Activated naive CD8-positive, alpha-beta T cell treated with anti-CD3 and anti-CD28 coated beads, Interleukin-2, amount 50 U/mL, for 16 hours (primary cell): ENCODE measurements around the gene HDGFL3.
"Not testable (repeated sequence)": the region's sequence is repeated elsewhere in the genome, so short reads cannot be mapped to it uniquely, and the experiment has no call there.

Experiments
- DNase-seq: peaks from one replicate; pipeline ENCODE4 v3.0.0-alpha.2; 2020; ENCODE audit warnings: low read depth, low spot score

HDGFL3 gene

DNA sequence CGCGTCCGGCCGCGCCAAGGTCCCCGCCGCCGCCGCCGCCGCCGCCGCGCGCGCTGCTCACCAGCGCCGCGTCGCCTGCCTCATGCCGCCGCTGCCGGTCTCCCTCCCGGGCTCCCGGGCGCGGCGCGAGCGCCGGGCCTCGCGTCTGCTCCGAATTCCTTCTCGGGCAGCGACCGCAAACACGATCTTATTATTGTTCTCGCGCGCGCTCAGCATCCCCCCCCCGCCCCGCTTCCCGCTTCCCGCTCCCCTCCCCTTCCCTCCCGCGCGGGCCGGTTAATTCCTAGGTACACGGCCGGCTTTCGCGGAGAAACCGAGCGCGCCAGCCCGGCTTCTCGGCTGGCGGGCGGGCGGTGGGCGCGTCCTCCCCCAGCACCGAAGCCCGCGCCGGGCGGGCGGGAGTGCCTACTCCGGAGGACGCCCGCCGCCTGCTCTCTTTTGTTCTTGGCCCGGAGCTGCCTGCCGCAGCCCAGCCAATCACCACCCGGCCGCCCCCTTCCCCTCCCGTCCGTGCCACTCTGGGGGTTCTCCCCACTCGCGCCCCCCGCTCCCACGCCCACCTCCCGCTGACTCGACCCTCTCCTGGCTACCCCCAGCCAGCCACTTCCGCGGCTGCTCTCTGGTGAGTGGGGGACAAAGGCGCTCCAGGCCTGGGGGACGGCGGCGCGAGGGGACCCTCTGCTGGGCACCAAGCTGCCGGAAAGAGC lies at the start of gene HDGFL3:
Gene HDGFL3, minus strand, starts transcription at position 164 of the 707 bp plus-strand sequence. CDS start 409 bp downstream, outside the sequence.
- DNase-seq, result no peak

DNA sequence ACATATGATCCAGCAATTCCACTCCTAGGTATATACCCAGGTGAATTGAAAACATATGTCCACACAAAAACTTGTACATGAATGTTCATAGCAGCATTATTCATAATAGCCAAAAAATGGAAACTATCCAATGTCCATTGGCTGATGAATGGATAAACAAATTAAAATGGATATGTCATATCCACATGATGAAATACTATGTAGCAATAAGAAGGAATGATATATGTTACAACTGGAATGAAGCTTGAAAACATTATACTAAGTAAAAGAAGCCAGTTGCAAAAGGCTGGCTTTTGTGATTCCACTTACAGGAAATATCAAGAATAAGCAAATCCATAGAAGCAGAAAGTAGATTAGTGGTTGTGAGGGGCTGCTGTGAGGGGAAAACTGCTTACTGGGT lies 43.2 kb upstream of the HDGFL3 start:
- DNase-seq, result no peak

DNA sequence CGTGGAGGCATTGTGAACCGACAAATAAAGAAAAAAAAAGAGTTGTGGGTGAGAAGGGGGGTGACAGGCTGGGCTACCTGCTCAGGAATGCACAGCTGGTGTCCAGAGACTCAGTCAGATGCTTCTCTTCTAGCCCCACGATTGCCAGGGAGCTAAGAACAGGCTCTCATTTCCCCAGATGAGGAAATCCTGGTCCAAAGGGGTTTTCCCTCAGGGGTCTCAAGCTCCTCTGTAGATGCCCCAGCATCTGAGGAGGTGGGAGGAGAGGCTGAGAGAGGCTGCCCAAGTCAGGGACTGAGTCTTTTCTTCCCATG lies 41.4 kb upstream of the HDGFL3 start:
- no peak for DNase-seq

DNA sequence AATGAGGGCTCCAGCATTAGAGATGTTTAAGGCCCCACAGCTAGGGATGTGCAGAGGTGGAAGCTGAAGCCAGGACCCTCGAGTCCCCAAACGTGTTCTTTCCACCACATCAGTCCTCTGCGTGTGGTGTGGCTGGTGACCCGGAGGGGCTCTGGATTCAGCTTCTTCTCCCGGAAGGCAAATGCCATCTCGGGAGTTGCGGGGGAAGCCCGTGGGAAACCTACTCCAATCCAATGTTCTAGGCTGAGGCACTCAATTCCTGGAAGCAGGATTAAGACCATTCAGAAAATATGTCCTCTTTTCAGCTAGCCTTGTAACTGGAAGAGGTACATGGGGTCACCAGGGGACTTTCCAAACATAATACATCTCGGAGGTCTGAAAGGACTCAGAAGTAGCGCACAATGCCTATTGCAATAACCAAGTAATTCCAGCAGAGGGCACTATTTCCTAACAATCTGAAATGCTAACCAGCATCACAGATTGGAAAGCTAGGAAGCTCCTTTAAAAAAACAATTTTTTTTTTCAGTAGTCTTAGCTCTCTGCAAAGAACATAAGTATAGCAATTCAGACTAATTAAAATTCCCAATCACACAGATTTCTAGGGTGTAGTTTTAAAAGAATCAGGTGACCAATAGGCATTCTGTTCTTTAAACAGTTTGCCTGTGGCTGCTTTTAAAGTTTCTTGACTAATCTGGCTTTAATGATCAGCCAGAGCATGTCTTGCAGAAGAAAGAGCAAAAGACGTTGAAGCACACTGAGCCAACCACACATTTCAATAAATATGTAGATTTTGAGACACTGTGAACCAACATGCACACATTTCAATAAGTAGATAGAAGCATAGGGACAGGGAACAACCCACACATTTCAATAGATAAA lies 40.8 kb upstream of the HDGFL3 start:
- no peak for DNase-seq

DNA sequence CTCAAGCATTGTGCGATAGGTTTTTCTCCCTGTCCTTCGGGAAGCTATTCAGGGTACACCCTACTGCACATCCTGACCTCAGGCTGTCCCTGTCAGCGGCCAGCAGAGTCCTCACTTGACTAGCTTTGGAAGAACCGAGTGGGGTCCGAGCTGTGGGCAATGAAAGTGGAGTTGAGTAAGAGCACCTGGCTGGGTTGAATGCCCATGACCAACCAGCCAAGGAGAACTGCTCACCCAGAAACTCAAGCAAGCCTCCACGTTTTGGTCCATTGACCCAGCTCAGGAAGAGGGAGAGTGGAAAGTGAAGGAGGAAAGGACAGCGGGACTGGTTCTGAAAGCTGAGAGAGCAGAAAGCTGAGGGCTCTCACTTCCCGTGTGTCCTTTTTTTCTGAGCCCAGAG lies 36.0 kb upstream of the HDGFL3 start:
- no peak for DNase-seq

DNA sequence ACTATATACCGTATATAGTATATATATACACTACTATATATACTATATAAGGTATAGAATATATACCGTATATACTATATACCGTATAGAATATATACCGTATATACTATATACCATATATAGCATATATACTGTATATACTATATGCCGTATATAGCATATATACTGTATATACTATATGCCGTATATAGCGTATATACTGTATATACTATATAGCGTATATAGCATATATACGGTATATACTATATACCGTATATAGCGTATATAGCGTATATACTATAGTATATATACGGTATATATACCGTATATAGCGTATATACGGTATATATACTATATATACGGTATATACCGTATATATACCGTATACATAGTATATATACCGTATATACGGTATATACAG lies 22.6 kb upstream of the HDGFL3 start:
- DNase-seq, result no peak

DNA sequence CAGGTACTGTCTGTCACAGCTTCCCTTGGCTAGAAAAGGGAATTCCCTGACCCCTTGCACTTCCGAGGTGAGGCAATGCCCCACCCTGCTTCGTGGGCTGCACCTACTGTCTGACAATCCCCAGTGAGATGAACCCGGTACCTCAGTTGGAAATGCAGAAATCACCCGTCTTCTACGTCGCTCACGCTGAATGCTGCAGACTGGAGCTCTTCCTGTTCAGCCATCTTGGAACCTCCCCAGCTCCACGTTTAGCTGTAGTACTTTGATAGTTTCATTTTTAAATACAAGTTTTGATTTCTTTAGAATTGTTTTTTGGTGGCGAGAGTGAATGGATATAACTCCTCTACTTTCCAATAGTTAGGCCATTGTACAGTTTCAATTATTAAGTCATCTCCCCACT lies 17.8 kb upstream of the HDGFL3 start:
- DNase-seq, result no peak

DNA sequence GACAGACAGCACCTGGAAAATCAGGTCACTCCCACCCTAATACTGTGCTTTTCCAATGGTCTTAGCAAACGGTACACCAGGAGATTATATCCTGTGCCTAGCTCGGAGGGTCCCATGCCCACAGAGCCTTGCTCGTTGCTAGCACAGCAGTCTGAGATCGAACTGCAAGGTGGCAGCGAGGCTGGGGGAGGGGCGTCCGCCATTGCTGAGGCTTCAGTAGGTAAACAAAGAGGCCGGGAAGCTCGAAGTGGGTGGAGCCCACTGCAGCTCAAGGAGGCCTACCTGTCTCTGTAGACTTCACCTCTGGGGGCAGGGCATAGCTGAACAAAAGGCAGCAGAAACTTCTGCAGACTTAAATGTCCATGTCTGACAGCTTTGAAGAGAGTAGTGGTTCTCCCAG lies 14.2 kb upstream of the HDGFL3 start:
- not testable (repeated sequence) for DNase-seq

DNA sequence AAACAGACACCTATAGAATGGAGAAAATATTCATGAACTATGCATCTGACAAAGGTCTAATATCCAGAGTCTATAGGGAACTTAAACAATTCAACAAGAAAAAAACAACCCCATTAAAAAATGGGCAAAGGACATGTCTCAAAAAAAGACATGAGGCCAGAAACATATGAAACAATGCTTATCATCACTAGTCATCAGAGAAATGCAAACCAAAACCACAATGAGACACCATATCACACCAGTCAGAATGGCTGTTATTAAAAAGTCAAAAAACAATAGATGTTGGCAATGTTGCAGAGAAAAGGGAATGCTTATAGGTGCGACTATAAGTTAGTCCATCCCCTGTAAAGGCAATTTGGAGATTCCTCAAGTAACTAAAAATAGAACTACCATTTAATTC lies 11.4 kb upstream of the HDGFL3 start:
- no peak for DNase-seq

DNA sequence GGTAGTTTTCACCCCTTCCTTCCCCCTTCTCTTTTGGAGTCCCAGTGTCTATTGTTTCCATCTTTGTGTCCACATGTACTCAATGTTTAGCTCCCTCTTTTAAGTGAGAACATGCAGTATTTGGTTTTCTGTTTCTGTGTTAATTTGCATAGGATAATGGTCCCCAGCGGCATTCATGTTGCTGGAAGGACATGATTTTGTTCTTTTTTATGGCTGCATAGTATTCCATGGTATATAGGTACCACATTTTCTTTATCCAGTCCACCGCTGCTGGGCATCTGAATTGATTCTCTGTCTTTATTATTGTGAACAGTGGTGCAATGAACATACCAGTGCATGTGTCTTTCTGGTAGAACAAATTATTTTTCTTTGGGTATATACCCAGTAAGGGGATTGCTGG lies 7.7 kb upstream of the HDGFL3 start:
- no peak for DNase-seq

DNA sequence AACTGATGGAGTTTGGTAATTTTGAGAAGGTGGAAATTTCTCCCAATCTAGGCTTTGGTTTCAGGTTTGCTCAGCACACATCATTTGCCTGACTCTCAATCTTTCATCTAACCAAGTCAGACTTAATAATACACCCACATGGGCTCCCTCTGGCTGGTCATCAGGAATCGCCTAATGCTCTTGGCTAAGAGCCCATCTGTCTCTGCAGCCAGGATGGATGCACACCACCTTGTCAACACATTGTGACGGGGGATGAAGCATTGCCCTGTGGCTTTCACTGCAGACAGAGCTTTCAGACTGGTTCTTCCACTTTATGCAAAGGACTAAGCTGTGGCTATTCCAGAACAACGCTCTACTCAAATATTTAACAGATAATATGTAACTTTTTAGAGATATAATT lies 3.0 kb upstream of the HDGFL3 start:
- no peak for DNase-seq

DNA sequence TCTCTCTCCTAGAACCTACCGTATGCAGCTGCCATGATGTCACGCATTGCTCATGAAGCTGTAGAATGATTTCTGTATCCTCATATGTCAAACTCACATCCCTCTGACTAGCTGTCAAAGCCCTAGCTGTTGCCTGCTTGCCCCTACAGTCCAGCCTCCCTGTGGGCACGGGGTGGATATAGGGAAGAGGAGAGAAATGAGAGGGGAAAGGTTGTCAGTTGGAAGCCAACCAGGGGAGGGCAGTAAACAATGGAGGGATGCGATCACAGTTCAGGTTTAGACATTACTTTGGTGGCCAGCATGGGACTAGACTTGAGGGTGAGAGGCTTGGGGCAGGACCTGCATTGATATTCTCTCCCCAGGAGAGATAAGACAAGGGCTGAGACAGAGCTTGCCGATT lies 1.7 kb upstream of the HDGFL3 start:
- DNase-seq, result no peak

DNA sequence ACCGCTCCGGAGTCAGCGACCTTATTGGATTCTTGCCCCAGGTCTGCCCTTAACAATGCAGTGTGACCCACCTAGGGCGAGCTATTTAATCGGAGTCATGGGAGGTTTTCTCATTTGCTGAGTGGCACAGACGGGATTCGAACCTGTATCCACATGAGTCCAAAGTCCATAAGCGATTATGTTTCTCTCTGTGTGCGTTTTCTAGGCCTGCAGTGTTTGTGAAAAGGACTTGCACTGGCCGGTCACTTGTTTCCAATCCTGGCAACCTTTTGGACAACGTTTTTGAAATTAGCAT lies 691 bp upstream of the HDGFL3 start:
- no peak for DNase-seq

DNA sequence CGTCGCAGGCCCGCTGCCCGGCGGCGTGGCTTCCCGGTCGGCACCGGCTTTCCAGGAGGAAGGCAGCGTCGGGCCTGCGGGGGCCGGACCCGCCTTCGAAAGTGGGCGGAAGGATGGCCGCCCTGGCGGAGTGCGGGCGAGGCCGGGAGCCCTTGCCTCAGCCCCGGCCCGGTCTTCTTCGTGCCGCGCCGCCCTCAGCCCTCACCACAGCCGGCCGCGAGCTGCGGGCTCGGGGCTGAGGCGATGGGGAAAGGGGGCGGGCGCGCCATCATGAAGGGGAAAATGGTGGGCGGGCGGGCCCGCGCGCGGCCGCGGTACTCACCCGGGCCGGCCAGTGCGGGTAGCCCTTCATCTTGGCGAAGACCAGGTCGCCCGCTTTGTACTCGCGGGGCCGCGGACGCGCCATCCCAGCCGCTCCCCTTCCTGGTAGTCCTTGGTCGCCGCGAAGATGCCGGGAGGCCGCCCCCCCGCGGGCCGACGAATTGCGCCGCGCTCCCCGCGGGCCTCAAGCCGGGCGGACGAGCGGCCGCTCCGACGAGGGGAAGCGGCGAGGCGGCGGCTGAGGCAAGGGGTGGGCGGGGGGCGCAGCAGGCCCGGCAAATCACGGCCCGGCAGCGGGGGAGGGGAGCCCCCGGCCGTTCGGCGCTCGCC lies 489 bp downstream of the HDGFL3 start:
- no peak for DNase-seq

DNA sequence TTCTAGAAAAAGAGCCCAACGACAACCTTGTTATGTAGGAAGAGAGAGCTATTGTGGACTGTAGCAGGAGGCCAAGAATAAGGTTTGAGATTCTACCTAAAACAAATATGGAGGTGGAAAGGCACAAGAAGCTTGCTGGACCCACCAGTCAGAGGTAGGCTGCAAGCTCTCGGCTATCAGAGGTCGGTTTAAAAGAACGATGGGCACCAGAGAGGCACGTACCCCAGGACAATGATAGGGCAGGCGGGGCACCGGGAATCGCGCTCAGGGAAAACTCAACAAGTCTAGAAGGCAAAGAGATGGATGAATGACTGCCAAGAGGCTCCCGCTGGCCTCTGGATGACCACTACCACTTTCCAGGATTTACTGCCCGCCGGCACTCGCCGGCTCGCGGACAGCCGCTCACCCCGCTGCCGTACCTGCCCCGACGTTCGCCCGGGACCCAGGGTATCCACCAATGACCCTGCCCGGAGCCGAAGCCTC lies 1.1 kb downstream of the HDGFL3 start:
- DNase-seq, result no peak

DNA sequence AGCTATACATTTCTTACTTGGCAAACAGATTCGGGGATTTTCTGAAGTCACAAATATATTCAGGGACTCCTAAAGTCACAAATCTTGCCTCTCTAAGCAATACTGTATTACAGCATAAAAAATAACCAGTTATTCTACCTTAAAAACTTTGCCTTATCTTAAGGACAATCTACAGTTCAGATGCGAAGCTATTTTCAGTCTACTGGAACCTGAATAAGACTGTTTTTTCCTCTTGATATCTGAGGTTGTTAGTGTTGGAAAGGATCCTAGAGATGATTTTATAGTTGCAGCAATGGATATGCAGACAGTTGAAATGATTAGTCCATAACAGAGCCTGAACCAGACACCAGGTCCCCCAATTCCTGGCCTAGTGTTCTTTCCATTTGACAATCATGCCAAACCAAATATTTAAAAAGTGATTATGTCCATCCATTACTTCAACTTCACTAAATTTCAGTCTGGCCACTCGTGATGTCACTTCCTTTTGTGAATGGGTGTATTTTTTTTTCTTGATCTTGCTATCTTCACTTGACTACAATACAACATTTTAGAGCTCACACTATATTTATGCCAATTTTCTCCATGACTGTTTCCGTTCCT lies 1.8 kb downstream of the HDGFL3 start:
- DNase-seq, result no peak

DNA sequence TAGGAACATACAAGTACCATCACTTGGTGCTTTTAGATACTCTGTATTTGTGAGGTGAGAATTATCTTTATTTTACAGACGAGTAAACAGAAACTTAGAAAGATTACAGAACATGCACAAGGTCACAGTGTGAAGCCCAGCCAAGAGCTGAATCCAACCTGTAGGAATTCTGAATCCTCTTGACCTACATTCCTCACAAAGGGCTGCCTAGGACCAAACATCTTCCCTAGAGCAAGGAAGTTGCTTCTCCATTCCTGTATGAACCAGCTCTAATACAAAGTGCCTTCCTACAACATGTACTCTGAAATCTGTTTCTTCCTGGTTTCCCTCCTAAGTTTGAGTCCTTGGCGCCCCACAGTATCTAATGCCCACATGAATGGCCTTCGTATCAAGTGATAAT lies 2.9 kb downstream of the HDGFL3 start:
- no peak for DNase-seq

DNA sequence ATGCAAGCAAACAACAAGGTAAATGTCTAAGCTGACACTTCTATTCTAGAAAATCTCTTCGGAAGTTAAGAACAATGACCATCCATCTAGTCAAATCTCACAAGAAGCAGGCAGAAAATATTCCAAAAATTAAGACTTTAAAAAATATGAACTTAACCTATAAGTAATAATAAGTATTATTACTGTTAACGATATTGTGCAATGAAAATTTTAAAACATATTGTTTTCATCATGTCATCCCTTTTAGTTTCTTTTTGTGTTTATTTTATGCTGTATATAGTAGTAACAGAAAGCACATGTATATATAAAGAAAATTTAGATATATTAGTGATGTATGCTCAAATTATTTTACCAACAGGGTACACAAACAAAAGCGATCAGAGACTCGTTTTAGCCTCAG lies 4.1 kb downstream of the HDGFL3 start:
- DNase-seq, result no peak

DNA sequence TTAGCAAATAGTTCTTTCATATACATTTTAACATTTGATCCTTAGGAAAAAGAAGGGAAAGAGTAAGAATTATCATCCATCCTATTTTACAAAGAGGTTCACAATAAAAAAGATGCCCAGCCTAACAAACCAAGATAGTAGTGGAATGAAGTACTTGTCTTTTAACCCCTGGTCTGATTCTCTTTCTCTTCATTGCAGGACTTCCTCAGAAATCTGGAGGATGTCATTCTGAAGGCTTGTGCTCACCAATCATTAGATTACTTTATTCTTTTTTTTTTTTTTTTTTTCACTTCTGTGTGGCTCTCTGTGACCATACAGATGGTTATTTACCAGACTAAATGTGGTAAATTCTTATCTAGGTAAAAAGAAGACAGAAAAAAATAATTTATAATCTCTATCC lies 7.0 kb downstream of the HDGFL3 start:
- no peak for DNase-seq

DNA sequence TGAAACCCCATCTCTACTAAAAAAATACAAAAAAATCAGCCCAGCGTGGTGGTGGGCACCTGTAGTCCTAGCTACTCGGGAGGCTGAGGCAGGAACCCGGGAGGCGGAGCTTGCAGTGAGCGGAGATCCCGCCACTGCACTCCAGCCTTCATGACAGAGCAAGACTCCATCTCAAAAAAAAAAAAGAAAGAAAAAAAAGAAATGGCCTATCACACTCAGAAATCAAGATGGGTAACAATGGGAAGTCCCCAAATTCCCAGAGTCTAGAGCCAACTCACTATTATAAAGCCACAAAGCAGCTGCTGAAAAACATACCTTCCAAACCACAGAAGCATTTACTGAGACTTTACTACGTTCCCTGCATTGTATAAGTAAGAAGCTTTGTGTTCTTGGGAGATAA lies 7.5 kb downstream of the HDGFL3 start:
- no peak for DNase-seq

DNA sequence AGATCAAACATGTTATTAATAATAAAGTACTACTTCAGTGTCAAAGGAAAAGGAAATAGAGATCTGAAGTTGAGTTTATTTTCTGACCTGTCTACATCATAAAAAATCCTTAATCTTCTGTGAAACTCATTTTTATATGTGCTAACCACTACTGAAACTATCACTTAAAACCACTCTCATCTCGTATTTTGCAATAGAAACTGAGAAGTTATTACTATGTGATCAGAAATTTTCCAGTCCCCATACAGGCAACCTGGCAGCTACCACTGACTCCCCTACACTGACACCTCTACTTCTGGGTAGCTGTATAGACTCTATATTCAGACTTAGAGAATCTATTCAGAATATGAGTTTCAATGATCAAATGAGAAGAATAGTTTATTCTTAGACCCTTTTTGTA lies 8.3 kb downstream of the HDGFL3 start:
- no peak for DNase-seq

DNA sequence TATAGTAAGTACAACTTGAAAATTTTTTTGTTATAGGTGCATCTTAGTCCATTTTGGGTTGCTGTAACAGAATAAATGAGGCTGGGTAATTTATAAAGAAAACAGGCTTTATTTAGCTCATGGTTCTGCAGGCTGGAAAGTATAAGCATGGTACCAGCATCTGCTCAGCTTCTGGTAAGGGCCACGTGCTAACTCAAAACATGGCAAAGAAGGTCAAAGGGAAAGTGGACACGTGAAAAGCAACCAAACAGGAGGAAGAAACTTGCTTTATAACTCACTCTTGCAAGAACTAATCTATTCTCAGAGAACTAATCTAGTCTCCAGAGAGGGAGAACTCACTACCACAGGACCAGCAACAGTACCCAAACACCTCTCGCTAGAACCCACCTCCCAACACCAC lies 9.1 kb downstream of the HDGFL3 start:
- DNase-seq, result no peak

DNA sequence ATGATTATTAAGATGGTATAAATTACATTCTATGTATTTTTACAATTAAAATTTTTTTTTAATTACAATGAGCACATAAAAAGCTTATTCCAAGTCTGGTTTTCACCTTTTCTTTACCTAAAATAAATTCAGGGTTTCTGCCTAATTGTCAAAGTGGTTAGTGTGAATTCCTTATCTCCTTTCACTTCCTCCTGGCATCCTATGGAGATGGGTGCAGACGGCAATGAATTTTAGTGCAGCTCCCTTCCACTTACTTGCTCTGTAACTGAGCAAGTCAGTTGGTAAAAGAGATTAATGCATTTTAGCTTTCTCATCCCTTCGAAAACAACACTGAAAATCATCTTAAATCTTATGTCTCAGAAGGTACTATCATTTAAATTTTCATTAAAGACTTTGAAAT lies 13.1 kb downstream of the HDGFL3 start:
- no peak for DNase-seq
